Gastrocnemius medialis (tissue), 4 donors: ENCODE measurements around the gene E2F1. TPM values are rescaled to one million over a fixed set of nuclear protein-coding genes. Genes with fewer than 3 reads are reported as not detected.

ENCODE experiments used
- ATAC-seq, 2 donors: fragments of 150-250 bp; one replicate each; pipeline ENCODE4 v1.9.1; 2016
- DNase-seq, 2 donors: peaks; one replicate each; pipeline ENCODE4 v3.0.0-alpha.2; 2019
- H3K27ac ChIP-seq, 4 donors: fragments of 200-600 bp; sonication (generic); 1 replicate in 1 of 4; 2 replicates in 3 of 4; pipeline ENCODE4 v1.5.1; 2016 to 2018; ENCODE audit warnings: mild to moderate bottlenecking in 2 of 4, moderate library complexity in 1 of 4
- H3K27me3 ChIP-seq, 3 donors: fragments of 200-600 bp; sonication (generic) in 2 of 3; 1 replicate in 1 of 3; 2 replicates in 2 of 3; pipeline versions ENCODE4 v1.5.1 to v1.6.0; 2016 to 2019; ENCODE audit warnings: mild to moderate bottlenecking in 1 of 3, moderate library complexity in 1 of 3
- H3K36me3 ChIP-seq, 2 donors: fragments of 200-600 bp; sonication (generic) in 1 of 2; one replicate each; pipeline ENCODE4 v1.5.1; 2017 to 2018
- H3K4me1 ChIP-seq, 2 donors: fragments of 200-600 bp; sonication (generic) in 1 of 2; one replicate each; pipeline ENCODE4 v1.5.1; 2016 to 2017; ENCODE audit warnings: mild to moderate bottlenecking in 2 of 2
- H3K4me3 ChIP-seq, 4 donors: fragments of 200-600 bp; sonication (generic) in 3 of 4; 1 replicate in 1 of 4; 2 replicates in 3 of 4; pipeline ENCODE4 v1.5.1; 2016 to 2019; ENCODE audit warnings: mild to moderate bottlenecking in 2 of 4
- H3K9me3 ChIP-seq, 3 donors: fragments of 200-600 bp; sonication (generic) in 2 of 3; 1 replicate in 1 of 3; 2 replicates in 2 of 3; pipeline ENCODE4 v1.5.1; 2016 to 2019
- POLR2A ChIP-seq, 2 donors: fragments of 450-650 bp; IDR thresholded peaks; one replicate each; pipeline ENCODE4 v1.6.1; 2017; ENCODE audit warnings: antibody characterized with exemption in 2 of 2, mild to moderate bottlenecking in 2 of 2, moderate library complexity in 2 of 2
- in situ Hi-C, 4 donors: fragments of 200-750 bp; cut with MboI; loops; one replicate each; pipeline versions ENCODE4 v1.15.0 to v1.8.0; 2017; ENCODE audit warnings: low sequenced_read_pairs in 4 of 4
- intact Hi-C: fragments of 100-400 bp; cut with DNase I; formaldehyde crosslinking; loops from one replicate; pipeline ENCODE4 v1.15.1; 2023; ENCODE audit warnings: low total_unique reads
- total RNA-seq, 4 donors: library from RNA; depleted of rRNA; stranded (reverse); fragments of >200 nt; gene quantifications; one replicate each; pipeline versions ENCODE4 v1.1.0 to v1.2.3, GENCODE V29; 2016
- TF ChIP-seq, protein P1 (sequence below), 5 experiments: fragments of 450-650 bp in 3 of 5; fragments of 200-600 bp in 2 of 5; sonication (generic) in 2 of 5; IDR thresholded peaks in 4 of 5; conservative IDR thresholded peaks in 1 of 5; 1 replicate in 4 of 5; 2 replicates in 1 of 5; pipeline ENCODE4 v1.5.1; 2016 to 2019; ENCODE audit warnings: antibody characterized with exemption in 5 of 5, mild to moderate bottlenecking in 3 of 5, moderate library complexity in 3 of 5

Gene E2F1
- total RNA-seq, 4 donors from 2014 or later: 1.00 to 2.0 (median 1.4) TPM; not detected in 1

DNA sequence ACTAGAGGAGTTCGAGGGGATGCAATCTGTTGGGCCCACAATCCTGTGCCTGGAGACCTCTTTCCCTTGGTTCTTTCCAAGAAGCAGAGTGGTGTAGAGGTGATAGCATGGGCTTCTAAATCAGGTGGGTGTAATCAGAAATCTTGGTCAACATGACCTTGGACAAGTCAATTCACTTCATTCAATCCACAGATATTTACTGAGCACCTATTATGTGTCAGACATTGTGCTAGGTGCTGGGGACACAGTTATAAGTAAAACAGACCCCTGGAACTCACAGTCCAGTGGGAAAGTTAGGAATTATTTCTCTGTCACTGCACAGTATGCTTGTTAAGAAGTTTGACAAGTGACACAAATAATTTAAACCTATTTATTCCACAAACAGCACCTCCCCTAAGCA, 3.3 kb upstream of the E2F1 start:
- H3K27ac ChIP-seq: no peak overlapping the region

DNA sequence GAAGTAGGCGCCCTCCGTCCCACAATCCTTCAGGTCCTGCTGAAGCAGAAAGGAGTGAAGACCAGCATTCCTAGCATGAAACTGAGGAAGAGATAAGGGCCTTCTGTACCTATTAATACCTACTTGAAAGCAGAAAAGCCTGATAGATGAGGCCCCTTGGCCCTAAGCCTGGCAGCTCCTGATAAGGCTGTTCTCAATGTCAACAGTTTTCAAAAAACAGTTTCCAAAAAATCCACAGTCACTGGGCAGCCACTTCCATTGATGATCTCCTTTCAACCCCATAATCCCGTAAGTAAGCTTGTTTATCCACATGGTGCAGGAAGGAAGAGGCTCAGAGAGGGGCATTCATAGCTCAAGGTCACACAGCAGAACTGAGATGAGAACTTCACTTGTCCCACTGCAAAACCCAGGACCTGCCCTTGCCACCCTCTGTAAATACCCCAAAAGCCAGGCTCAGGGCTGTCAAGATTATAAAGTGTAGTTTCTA, 2.8 kb upstream of the E2F1 start:
- TF ChIP-seq, protein P1, sequence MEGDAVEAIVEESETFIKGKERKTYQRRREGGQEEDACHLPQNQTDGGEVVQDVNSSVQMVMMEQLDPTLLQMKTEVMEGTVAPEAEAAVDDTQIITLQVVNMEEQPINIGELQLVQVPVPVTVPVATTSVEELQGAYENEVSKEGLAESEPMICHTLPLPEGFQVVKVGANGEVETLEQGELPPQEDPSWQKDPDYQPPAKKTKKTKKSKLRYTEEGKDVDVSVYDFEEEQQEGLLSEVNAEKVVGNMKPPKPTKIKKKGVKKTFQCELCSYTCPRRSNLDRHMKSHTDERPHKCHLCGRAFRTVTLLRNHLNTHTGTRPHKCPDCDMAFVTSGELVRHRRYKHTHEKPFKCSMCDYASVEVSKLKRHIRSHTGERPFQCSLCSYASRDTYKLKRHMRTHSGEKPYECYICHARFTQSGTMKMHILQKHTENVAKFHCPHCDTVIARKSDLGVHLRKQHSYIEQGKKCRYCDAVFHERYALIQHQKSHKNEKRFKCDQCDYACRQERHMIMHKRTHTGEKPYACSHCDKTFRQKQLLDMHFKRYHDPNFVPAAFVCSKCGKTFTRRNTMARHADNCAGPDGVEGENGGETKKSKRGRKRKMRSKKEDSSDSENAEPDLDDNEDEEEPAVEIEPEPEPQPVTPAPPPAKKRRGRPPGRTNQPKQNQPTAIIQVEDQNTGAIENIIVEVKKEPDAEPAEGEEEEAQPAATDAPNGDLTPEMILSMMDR (IDR thresholded peaks at IDR 0.05 in 4 of 5, conservative IDR thresholded peaks at IDR 0.05 in 1 of 5): no peak
- no peak for TF ChIP-seq POLR2A (IDR thresholded peaks at IDR 0.05)
- ATAC-seq: no peak

More for the DNA sequence above, 3.3 kb upstream of the E2F1 start:
- DNase-seq (no peak), ATAC-seq (no peak)
- Histone ChIP-seq H3K27me3 (no peaks in the 10 kb centered on the region), H3K36me3 (no peaks in the 10 kb centered on the region), H3K9me3 (no peaks in the 10 kb centered on the region), H3K4me1 (peaks cover 5 to 11% of the 10 kb centered on the region in 2 donors), H3K4me3 (no peak overlapping the region)
- in situ Hi-C loops: no loop called here
- TF ChIP-seq POLR2A (IDR thresholded peaks at IDR 0.05): no peak
- TF ChIP-seq, protein P1 (IDR thresholded peaks at IDR 0.05 in 4 of 5, conservative IDR thresholded peaks at IDR 0.05 in 1 of 5): no peak
- intact Hi-C loops: no loop called here

DNA sequence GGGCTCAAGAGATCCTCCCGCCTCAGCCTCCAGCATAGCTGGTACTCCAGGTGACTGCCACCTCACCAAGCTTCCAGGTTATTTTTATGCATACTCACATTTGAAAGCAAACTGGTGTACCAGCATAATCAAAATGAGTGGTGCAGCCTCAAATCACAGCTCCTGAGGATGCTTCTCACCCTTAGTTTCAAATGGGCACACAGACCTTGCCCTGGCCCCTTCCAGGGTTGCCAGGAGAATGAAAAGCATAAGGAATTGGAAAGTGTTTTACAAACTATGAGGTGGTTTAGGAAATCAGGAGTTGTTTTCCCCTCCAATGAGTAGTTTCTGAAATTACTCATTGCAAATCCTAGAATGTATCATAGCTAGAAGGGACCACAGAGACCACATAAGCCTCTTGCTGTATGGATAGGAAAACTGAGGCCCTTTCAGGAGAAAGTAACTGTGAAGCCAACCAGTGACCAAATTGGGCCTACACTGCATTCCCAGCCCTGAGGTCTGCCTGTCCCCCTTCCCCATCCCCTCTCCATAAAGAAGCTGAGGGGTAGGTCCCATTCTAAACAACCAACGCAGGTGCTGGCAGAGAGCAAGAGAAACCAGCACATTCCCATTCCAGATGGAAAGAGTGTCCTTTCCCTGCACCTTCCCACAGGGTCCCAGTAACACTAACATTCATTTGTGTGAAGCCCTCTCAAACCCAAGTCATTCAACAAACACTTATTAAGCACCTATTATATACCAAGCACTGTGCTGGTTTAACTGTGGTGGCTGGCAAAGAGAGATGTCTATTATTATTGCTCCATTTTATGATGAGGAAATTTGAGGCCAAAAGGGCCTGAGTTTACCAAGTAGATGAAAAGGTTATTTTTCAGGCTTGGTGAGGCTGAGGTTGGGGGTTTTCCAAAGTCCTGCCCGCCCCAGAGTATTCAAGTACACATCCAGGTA, 2.1 kb upstream of the E2F1 start:
- Histone ChIP-seq H3K4me3 (no peak overlapping the region), H3K9me3 (no peaks in the 10 kb centered on the region), H3K27ac (no peak overlapping the region), H3K4me1 (peaks cover 5 to 11% of the 10 kb centered on the region in 2 donors), H3K27me3 (no peaks in the 10 kb centered on the region), H3K36me3 (no peaks in the 10 kb centered on the region)
- intact Hi-C loops (no loop called here), in situ Hi-C loops (no loop called here)
- no peak for TF ChIP-seq POLR2A (IDR thresholded peaks at IDR 0.05)
- TF ChIP-seq, protein P1 (IDR thresholded peaks at IDR 0.05 in 4 of 5, conservative IDR thresholded peaks at IDR 0.05 in 1 of 5): no peak
- DNase-seq: no peak
- no peak for ATAC-seq

More for the DNA sequence above, 2.8 kb upstream of the E2F1 start:
- intact Hi-C loops (no loop called here), in situ Hi-C loops (no loop called here)
- H3K9me3 ChIP-seq: no peaks in the 10 kb centered on the region
- no peak overlapping the region for H3K27ac ChIP-seq
- no peaks in the 10 kb centered on the region for H3K27me3 ChIP-seq
- H3K36me3 ChIP-seq: no peaks in the 10 kb centered on the region
- H3K4me1 ChIP-seq: peaks cover 5 to 11% of the 10 kb centered on the region in 2 donors
- no peak overlapping the region for H3K4me3 ChIP-seq
- no peak for DNase-seq

DNA sequence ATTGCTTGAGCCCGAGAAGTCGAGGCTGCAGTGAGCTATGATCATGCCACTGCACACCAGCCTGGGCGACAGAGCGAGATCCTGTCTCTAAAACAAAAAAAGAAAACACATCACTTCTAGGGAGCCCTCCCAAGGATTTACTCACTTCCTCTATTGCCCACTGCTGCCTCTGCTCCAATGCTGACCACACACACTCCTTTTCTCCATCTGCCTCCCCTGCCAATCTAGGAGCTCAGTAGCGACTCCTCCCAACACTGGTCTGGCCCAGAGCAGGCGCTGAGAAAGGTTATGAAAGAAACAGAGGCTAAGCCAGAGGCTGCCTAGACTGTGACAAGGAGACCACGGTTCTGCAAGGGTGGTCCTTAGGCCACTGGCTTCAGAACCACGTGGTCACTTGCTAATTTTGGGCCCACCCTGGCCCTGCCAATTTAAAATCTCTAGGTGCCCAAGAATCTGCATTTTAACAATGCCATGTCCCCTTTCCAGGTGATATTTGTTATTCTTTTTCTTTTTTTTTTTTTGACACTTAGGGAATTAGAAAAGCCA, 1.3 kb upstream of the E2F1 start:
- no peak for DNase-seq
- in situ Hi-C loops: no loop called here
- Histone ChIP-seq H3K27ac (no peak overlapping the region), H3K4me3 (no peak overlapping the region), H3K27me3 (no peaks in the 10 kb centered on the region), H3K9me3 (no peaks in the 10 kb centered on the region), H3K36me3 (no peaks in the 10 kb centered on the region), H3K4me1 (peaks cover 5 to 11% of the 10 kb centered on the region in 2 donors)
- TF ChIP-seq POLR2A (IDR thresholded peaks at IDR 0.05): no peak
- TF ChIP-seq, protein P1 (IDR thresholded peaks at IDR 0.05 in 4 of 5, conservative IDR thresholded peaks at IDR 0.05 in 1 of 5): no peak
- no peak for ATAC-seq
- intact Hi-C loops: no loop called here
